HepG2 (cell line): ENCODE measurements around the gene PAQR3. TPM values are rescaled to one million over a fixed set of nuclear protein-coding genes. Genes with fewer than 3 reads are reported as not detected.

Experiments used
- ATAC-seq: fragments of 200-7000 bp; cut with Tn5 transposase; 3 replicates; pipeline ENCODE4 v1.9.1; 2020; ENCODE audit warnings: mild to moderate bottlenecking, moderate library complexity
- BruUV-seq: library from RNA; stranded (reverse); fragments of 400-500 nt; replicated peaks from 2 replicates; lab custom pipeline; 2021; lab: Mats Ljungman, UMichigan
- CTCF ChIA-PET: fragments of 300-600 bp; formaldehyde crosslinking; extraction: SDS; loops from one replicate; lab custom pipeline; 2021; ENCODE audit warnings: low total read pairs, inconsistent platforms, low intra/inter-chr PET ratio; lab: Yijun Ruan, JAX
- POLR2A ChIA-PET: fragments of 350-600 bp; sonication (Branson Sonifier 250); formaldehyde crosslinking; loops from one replicate; lab custom pipeline; 2020; ENCODE audit warnings: antibody characterized with exemption, inconsistent platforms; lab: Yijun Ruan, JAX
- DNase-seq: peaks from one replicate; pipeline ENCODE4 v3.0.0-alpha.2; 2015; ENCODE audit warnings: low spot score
- FAIRE-seq: peaks from 3 replicates; lab custom pipeline; 2011; peaks lifted over from hg19 to GRCh38; lab: Jason Lieb, UNC
- H2AFZ ChIP-seq: one replicate; pipeline ENCODE4 v1.6.1; 2011; ENCODE audit warnings: low read length, inconsistent platforms
- H3K27ac ChIP-seq: fragments of 300-600 bp; 3 replicates; pipeline ENCODE4 v1.8.0; 2011; ENCODE audit warnings: mixed run types, mild to moderate bottlenecking, mixed read lengths, low read length, inconsistent platforms; ENCODE audit not compliant: insufficient read depth; ENCODE audit errors: extremely low read length
- H3K27me3 ChIP-seq, 2 experiments: fragments of 200-600 bp in 1 of 2; 2 replicates in 1 of 2; 3 replicates in 1 of 2; pipeline versions ENCODE4 v1.6.0 to v1.8.0; 2011; ENCODE audit warnings: low read length in 2 of 2, mild to moderate bottlenecking in 2 of 2, moderate library complexity in 2 of 2, inconsistent platforms in 1 of 2; ENCODE audit not compliant: insufficient read depth in 2 of 2, control insufficient read depth in 1 of 2
- H3K36me3 ChIP-seq, 2 experiments: fragments of 200-600 bp in 1 of 2; replicated peaks in 1 of 2; 2 replicates in 1 of 2; 3 replicates in 1 of 2; pipeline versions ENCODE4 v1.5.1 to v1.8.0; 2011; ENCODE audit warnings: low read length in 2 of 2, inconsistent platforms in 1 of 2; ENCODE audit not compliant: insufficient read depth in 2 of 2, control insufficient read depth in 1 of 2
- H3K4me1 ChIP-seq: 2 replicates; pipeline ENCODE4 v1.5.1; 2012; ENCODE audit warnings: low read length, inconsistent platforms; ENCODE audit not compliant: insufficient read depth
- H3K4me2 ChIP-seq: 2 replicates; pipeline ENCODE4 v1.6.0; 2011; ENCODE audit warnings: low read depth, low read length, inconsistent platforms
- H3K4me3 ChIP-seq, 3 experiments: fragments of 200-600 bp in 1 of 3; sonication (generic), shearing (Covaris generic) in 1 of 3; replicated peaks in 1 of 3; 2 replicates each; pipeline ENCODE4 v1.5.1; 2011 to 2016; ENCODE audit warnings: low read length in 3 of 3, inconsistent platforms in 2 of 3, low read depth in 2 of 3, mild to moderate bottlenecking in 2 of 3, control low read depth in 1 of 3, mixed read lengths in 1 of 3; ENCODE audit not compliant: insufficient read depth in 1 of 3
- H3K79me2 ChIP-seq: one replicate; pipeline ENCODE4 v1.6.1; 2011; ENCODE audit warnings: low read length, inconsistent platforms; ENCODE audit not compliant: insufficient read depth
- H3K9ac ChIP-seq: 2 replicates; pipeline ENCODE4 v1.6.0; 2011; ENCODE audit warnings: mild to moderate bottlenecking, low read depth, low read length, inconsistent platforms; ENCODE audit not compliant: insufficient read depth
- H3K9me3 ChIP-seq: 2 replicates; pipeline ENCODE4 v1.5.1; 2012; ENCODE audit warnings: mild to moderate bottlenecking, low read length
- H4K20me1 ChIP-seq: 2 replicates; pipeline ENCODE4 v1.6.0; 2011; ENCODE audit warnings: inconsistent platforms, mild to moderate bottlenecking, low read length, moderate library complexity; ENCODE audit not compliant: insufficient read depth
- CREBL2 ChIP-seq: sonication (generic); formaldehyde crosslinking; IDR thresholded peaks from 2 replicates; pipeline ENCODE4 v1.8.1; 2023; ENCODE audit warnings: missing genetic modification reagents, mild to moderate bottlenecking, borderline replicate concordance
- ELF1 ChIP-seq: sonication (generic); formaldehyde crosslinking; IDR thresholded peaks from 2 replicates; pipeline ENCODE4 v1.4.0; 2020; ENCODE audit warnings: missing genetic modification reagents
- LBX2 ChIP-seq: sonication (generic); formaldehyde crosslinking; IDR thresholded peaks from 2 replicates; pipeline ENCODE4 v1.5.0; 2020; ENCODE audit warnings: missing genetic modification reagents, mild to moderate bottlenecking, borderline replicate concordance
- MNT ChIP-seq: fragments of 450-650 bp; IDR thresholded peaks from 2 replicates; pipeline ENCODE4 v1.6.1; 2016
- RBM22 ChIP-seq: fragments of 200-400 bp; formaldehyde crosslinking; optimal IDR thresholded peaks from 2 replicates; pipeline ENCODE3; 2017; ENCODE audit warnings: mild to moderate bottlenecking, low read length, moderate library complexity
- SALL2 ChIP-seq: sonication (generic); formaldehyde crosslinking; IDR thresholded peaks from 2 replicates; pipeline ENCODE4 v1.8.1; 2023; ENCODE audit warnings: mild to moderate bottlenecking, missing genetic modification reagents, inconsistent platforms
- ZKSCAN5 ChIP-seq: sonication (generic); formaldehyde crosslinking; IDR thresholded peaks from 2 replicates; pipeline ENCODE4 v1.5.1; 2020; ENCODE audit warnings: mild to moderate bottlenecking, missing genetic modification reagents
- ZMYM2 ChIP-seq: sonication (generic); formaldehyde crosslinking; IDR thresholded peaks from 2 replicates; pipeline ENCODE4 v1.8.0; 2022; ENCODE audit warnings: mild to moderate bottlenecking, missing genetic modification reagents
- ZNF180 ChIP-seq: sonication (generic); formaldehyde crosslinking; IDR thresholded peaks from 2 replicates; pipeline ENCODE4 v1.4.0; 2020; ENCODE audit warnings: low read depth, missing genetic modification reagents, borderline replicate concordance
- ZNF317 ChIP-seq: sonication (generic); formaldehyde crosslinking; IDR thresholded peaks from 2 replicates; pipeline ENCODE4 v1.5.0; 2020; ENCODE audit warnings: mild to moderate bottlenecking, missing genetic modification reagents
- ZNF597 ChIP-seq: sonication (generic); formaldehyde crosslinking; IDR thresholded peaks from 2 replicates; pipeline ENCODE4 v1.5.0; 2020; ENCODE audit warnings: missing genetic modification reagents
- ZNF724P ChIP-seq: sonication (generic); formaldehyde crosslinking; IDR thresholded peaks from 2 replicates; pipeline ENCODE4 v1.8.0; 2022; ENCODE audit warnings: missing genetic modification reagents, borderline replicate concordance
- WGBS: methylation state at CpG from one replicate; pipeline ENCODE4 v1.1.6; 2017; ENCODE audit warnings: low lambda C conversion rate; 5-methylcytosine and 5-hydroxymethylcytosine counted together
- in situ Hi-C: cut with HindIII; loops from 2 replicates; pipeline ENCODE4 v1.10.0; 2017; ENCODE audit warnings: low pct_unique_long_range_greater_than_20kb; ENCODE audit not compliant: extremely low pct_ligation_motif_present
- intact Hi-C: fragments of 100-400 bp; cut with micrococcal nuclease; formaldehyde crosslinking; loops from one replicate; pipeline ENCODE4 v1.10.0; 2022; ENCODE audit not compliant: unreplicated experiment
- polyA plus RNA-seq, 8 experiments: library from polyadenylated mRNA; depleted of rRNA in 3 of 8; stranded (reverse) in 7 of 8; unstranded in 1 of 8; fragments of >200 nt; fragmentation: Illumina TruSeq in 4 of 8; extraction: Trizol in 4 of 8; gene quantifications; 2 replicates each; pipeline versions ENCODE4 v1.2.1 to v1.2.3, GENCODE V29; 2011 to 2016; ENCODE audit warnings: low read depth in 4 of 8, missing spikeins in 1 of 8, mixed read lengths in 1 of 8; ENCODE audit not compliant: insufficient read depth in 1 of 8
- total RNA-seq, 5 experiments: library from RNA; depleted of rRNA; stranded (reverse); fragments of >200 nt; fragmentation: Illumina TruSeq; extraction: Trizol; gene quantifications; 2 replicates each; pipeline ENCODE4 v1.2.3, GENCODE V29; 2016; ENCODE audit warnings: low read depth in 1 of 5

The PAQR3 gene
- total and polyA plus RNA-seq, 2 of the 13 experiments (the other 11 are each of a cell fraction or from before 2014, with no cell fraction given), result 9.9 to 13.6 TPM

- H4K20me1 ChIP-seq, result no peaks in the 10 kb centered on the region
- intact Hi-C loops, result no loop called here
- no peaks in the 10 kb centered on the region for H3K9me3 ChIP-seq
- H3K4me3 ChIP-seq, result no peak overlapping the region
- WGBS, result 61% methylated on average over 1 of the region's 1 CpG
- in situ Hi-C loops, result no loop called here
- H3K4me1 ChIP-seq, result no peaks in the 10 kb centered on the region
- H3K36me3 ChIP-seq, result no peaks in the 10 kb centered on the region
- no peak overlapping the region for H3K4me2 ChIP-seq
- BruUV-seq, result no TSS peak
- no peak for FAIRE-seq
- H3K9ac ChIP-seq, result no peak overlapping the region
- no peaks in the 10 kb centered on the region for H3K27me3 ChIP-seq
- H2AFZ ChIP-seq, result no peak overlapping the region
- ATAC-seq, result no peak
- no peak for DNase-seq
- ChIA-PET POLR2A (no interaction called here), CTCF (no interaction called here)
- H3K27ac ChIP-seq, result no peak overlapping the region
- no peaks in the 10 kb centered on the region for H3K79me2 ChIP-seq
- TF ChIP-seq ZKSCAN5 (CRISPR knock-in tag) (no peak), MNT (no peak), ELF1 (CRISPR knock-in tag) (no peak), RBM22 (no peak), ZNF724P (CRISPR knock-in tag) (no peak), CREBL2 (CRISPR knock-in tag) (no peak), SALL2 (CRISPR knock-in tag) (no peak), LBX2 (CRISPR knock-in tag) (no peak), ZNF597 (no peak), ZNF317 (CRISPR knock-in tag) (no peak), ZNF180 (CRISPR knock-in tag) (no peak), ZMYM2 (CRISPR knock-in tag) (no peak)
Measured at GRCh38 chr4:78987683-78988082, 48.4 kb upstream of the PAQR3 start.
